UCSD-AML1 (cell line): ENCODE results near the gene AMBP.
A peak's percentile ranks its signal among the peaks of the same experiment; 100 is the strongest.
"Not testable (repeated sequence)": the region's sequence is repeated elsewhere in the genome, so short reads cannot be mapped to it uniquely, and the experiment has no call there.

Experiments
- DNase-seq: peaks from one replicate; lab custom pipeline; 2025; ENCODE audit not compliant: unreplicated experiment; lab: John Stamatoyannopoulos, UW

AMBP gene

DNA sequence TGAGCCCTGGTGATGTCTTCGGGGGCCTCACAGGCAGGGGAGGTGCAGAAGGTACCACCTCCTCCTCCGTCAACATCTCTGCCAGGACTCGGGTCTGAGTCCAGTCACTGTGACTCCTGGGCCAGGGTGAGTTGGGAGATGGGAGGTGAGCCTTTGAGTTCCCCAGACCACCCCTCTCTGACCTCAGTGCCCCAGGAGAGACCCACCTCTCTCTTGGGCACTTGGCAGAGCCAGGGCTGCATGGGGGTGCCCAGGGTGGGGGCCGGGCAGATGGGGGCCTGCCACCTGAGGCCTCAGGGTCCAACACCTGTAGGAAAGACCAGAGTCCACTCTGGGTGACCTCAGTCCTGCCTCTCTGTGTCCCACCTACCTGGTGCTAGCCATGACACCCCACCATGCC lies 14.2 kb upstream of the AMBP start:
- DNase-seq: no peak

- no peak for DNase-seq
These were observed 13.6 kb upstream of the AMBP start for GRCh38 chr9:114091711-114092110.

DNA sequence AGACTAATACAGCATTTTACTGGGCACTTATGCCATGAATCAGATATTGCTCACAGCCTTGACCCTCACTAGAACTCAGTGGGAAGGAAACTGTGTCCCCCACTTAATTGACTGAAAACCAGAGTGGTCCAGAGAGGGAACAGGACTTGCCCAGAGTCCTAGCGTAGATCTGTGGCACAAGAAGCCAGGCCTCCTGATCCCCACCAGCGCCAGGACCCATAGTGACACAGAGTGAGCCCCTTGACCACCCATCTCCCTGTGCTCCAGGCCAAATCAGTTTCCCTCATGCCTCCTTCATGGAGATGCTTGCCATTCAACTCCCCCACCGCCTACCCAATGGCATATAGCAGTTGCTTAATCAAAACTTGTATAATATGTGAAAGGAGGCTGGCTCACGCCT lies 12.7 kb upstream of the AMBP start:
- no peak for DNase-seq

GRCh38 chr9:114089206-114089840 lies 11.2 kb upstream of the AMBP start:
- no peak for DNase-seq

DNA sequence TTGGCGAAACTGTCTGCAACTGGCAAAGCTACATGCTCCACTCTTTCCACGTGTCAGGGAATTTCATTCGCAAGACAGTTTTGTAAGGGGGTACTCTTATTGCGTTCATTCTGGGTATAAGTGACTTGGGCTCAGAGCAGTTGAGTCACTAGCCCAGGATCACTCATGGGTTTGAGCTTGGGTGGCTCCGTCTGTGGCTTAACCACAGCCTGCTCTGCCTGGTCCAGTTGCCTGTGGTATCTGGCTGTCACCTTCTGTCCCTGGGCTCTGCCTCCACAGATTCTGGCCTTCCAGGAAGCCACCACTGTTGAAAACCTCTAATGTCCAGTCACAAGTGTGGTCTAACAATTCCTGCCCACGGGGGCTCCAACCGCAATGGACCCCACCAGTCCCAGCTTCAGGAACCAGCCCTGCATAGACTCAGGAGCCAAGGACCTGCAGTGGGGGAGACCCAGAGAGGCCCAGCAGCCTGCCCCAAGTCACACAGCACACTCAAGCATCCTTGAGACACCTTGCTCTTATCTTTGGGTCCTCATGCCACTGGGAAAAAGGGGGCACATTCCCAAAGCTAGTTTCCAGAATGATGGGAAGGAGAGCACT lies 10.6 kb upstream of the AMBP start:
- no peak for DNase-seq

- DNase-seq: no peak
These were observed 9.6 kb upstream of the AMBP start for GRCh38 chr9:114087721-114088120.

- DNase-seq: no peak
These were observed 8.5 kb upstream of the AMBP start for GRCh38 chr9:114086607-114087006.

DNA sequence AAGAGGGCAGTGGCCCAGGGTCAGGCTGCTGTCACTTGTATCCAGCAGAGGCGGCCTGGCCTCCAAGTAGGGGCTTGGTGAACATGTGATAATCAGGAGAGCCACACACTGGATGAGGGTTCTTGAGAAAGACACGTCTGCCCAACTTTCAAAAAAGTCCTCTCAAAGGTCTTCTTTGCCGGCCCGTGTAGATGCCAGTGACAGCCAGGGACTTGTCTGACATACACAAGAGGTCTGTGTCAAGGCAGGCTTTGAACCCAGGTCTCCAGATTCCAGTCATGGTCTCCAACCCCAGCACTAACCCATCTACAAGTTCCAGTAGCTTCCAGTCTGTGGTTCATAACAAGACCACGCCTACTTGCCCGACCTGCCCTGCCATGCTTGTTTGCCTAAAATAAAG lies 7.9 kb upstream of the AMBP start:
- DNase-seq: no peak

DNA sequence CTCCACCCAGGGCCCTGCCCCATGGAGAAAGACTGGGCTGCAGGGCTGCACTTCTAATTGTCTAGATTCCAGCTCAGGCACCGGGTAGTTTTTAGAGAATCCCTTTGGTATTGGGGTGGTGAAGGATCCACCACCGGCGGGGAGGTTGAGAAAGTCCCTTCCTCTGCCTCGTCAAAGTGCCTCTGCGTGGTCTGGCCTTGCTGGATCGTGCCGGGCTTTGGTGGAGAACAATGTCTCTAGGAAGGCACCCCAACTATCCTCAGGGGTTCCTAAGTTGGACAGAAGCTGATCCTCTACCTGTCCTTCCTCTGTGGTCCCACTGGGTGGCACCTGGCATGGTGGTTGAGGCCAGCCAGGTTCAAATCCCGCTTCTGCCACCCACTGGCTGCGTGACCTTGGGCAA lies 7.3 kb upstream of the AMBP start:
- no peak for DNase-seq

GRCh38 chr9:114084282-114085073 lies 6.4 kb upstream of the AMBP start:
- no peak for DNase-seq

DNA sequence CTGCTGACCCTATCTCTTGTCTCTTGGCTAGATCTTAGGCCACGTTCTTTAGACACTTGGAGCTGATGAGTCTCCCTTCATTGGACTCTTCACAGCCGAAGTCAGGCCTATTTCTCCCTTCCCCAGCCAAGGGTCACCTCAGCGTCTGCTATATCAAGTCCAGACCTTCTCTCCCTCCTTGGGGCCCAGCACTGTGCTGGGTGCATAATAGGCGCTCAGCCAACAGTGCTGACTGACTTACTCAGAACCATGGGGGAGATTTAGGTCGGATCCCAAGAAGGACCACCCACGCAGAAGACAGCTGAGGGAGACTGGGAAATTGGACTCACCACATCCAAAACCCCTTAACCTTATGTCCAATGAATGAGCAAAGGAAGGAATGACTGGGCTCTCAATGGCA lies 5.6 kb upstream of the AMBP start:
- no peak for DNase-seq

DNA sequence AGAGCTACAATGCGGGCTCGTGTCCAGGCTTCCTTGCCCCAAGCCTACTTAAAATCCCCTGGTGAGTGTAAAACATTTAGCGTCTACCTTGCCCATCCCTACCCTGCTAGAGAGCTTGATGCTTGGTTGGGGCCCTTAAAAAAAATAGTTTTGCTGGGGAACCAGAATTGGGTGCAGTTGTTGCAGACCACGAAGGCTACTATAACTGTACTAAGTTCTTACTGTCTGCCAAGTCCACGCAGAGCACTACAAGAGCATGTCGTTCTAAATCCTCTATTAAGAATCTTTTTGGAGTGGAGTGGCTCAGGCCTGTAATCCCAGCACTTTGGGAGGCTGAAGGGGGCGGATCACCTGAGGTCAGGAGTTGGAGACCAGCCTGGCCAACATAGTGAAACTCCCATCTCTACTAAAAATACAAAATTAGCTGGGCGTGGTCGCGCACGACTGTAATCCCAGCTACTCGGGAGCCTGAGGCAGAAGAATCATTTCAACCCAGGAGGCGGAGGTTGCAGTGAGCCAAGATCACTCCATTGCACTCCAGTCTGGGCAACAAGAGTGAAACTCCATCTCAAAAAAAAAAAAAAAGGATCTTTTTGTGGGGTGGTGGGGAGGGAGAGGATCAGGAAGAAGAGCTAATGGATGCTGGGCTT lies 4.8 kb upstream of the AMBP start:
- not testable (repeated sequence) for DNase-seq

DNA sequence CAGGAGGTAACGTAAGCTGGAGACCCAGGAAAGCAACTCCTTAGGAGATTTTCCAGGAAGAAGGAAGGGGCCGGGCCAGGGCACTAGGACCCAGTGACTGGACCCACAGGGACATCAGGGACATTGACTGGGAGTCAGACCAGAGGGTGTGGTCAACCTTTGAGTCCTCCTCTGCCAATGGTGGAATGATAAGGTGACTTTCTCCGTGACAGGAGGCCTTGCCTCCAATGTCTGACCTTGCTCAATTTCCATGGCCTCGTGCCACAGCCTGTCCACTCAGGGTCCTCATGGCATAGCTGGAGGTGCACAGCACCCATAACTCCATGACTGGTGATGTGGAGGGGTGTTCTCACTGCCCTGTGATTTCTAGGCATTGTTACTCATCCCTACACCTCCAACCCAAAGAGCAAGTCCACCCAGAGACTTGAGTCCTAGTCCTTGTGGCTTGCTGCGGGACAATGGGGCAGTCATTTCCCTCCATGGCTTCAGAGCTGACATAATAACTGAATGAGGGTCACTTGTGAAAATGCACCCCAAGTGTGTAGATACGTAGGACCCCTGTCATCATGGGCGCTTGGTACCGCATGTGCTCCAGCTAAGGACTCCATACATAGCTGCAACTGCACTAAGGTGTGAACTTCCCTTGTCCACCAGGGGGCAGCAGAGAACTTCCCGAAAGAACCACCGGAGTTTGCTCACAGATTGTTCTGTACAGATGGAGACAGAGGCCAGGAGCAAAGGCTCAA lies 4.1 kb upstream of the AMBP start:
- peak; percentile 58 for DNase-seq

- DNase-seq: no peak
These were observed 3.4 kb upstream of the AMBP start for GRCh38 chr9:114081441-114082016.

DNA sequence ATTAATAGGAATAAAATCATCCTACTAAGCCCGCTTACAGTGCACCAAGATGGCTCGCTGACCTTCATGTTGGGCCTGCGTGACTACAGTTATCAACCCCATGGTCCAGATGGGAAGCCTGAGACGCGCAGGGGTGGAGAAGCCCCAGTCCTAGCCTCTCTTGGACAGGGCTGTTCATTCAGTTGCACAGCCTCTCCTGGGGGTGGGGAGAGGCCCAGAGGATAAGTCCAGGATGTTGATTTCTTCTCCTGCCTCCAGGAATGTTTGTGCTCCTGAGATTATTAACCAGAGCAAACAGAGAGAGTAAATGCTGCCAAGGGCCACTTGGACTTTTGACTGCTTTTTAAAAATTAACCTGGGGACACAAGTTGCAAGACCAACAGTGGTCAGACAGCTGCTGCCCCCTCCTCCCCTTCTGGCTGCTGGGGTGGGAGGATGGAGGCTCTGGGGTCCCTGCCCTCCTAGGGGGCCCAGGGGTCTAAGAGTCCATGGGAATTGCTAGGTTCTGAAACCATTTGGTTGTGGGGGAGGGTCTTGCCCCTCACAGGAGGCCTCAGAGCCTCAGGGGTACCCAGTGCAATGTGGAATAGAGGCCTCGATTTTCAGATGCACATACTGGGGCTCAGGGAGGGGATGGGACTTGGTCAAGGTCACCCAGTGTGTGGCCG lies 2.8 kb upstream of the AMBP start:
- DNase-seq: no peak

DNA sequence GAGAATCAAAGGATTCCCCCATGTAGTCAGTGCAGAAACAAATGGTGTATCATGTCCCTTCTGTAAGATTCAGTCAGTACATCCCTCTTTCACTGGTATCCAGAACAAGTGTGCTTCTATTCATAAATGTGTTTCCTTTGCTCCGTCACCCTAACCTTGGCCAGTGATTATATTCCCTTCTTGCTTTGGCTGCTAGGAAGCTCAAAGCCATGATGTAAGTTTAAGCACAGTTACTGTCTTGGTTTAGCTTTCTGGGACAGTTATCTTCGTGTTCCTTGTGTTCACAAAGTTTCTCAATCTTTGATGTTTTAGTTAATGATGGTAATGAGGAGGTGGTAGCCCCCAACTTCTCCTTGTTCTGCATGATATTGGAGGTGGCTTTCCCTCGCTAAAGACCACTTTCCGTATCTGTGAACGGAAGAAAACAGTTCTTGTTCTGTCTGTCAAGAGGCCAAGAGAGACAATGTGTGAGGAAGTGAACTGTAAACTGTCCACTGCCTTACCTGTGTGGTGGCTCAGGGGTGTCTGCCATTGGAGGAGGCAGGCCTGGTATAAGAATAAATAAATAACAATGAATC lies 2.2 kb upstream of the AMBP start:
- DNase-seq: no peak

GRCh38 chr9:114078781-114079156 lies 669 bp upstream of the AMBP start:
- DNase-seq: no peak

GRCh38 chr9:114077162-114077837 lies 800 bp downstream of the AMBP start:
- DNase-seq: no peak
